HEK293T (cell line): ENCODE measurements around the gene COX7A2.
A peak's percentile ranks its signal among the peaks of the same experiment; 100 is the strongest.

ENCODE experiments used
- CTCF ChIA-PET: fragments of 350-600 bp; formaldehyde crosslinking; extraction: SDS; loops from one replicate; lab custom pipeline; 2021; ENCODE audit warnings: antibody characterized with exemption, inconsistent platforms; lab: Yijun Ruan, JAX
- POLR2A ChIA-PET: fragments of 350-600 bp; formaldehyde crosslinking; extraction: SDS; loops from one replicate; lab custom pipeline; 2020; ENCODE audit warnings: antibody characterized with exemption, inconsistent platforms; lab: Yijun Ruan, JAX
- DNase-seq: peaks from one replicate; pipeline ENCODE4 v3.0.0; 2012; ENCODE audit warnings: mixed read lengths; ENCODE audit errors: extremely low spot score
- ARNT ChIP-seq: fragments of 450-650 bp; IDR thresholded peaks from 2 replicates; pipeline ENCODE4 v1.6.1; 2017; ENCODE audit warnings: mild to moderate bottlenecking
- BHLHE40 ChIP-seq: fragments of 450-650 bp; IDR thresholded peaks from 2 replicates; pipeline ENCODE4 v1.6.1; 2016; ENCODE audit warnings: mild to moderate bottlenecking, moderate library complexity, borderline replicate concordance
- CTBP1 ChIP-seq: fragments of 450-650 bp; IDR thresholded peaks from 2 replicates; pipeline ENCODE4 v1.6.1; 2016; ENCODE audit warnings: borderline replicate concordance
- ELF4 ChIP-seq: fragments of 450-650 bp; IDR thresholded peaks from 2 replicates; pipeline ENCODE4 v1.6.1; 2017; ENCODE audit warnings: antibody characterized with exemption
- FOXA1 ChIP-seq: fragments of 450-650 bp; IDR thresholded peaks from 2 replicates; pipeline ENCODE4 v1.6.1; 2016; ENCODE audit warnings: mild to moderate bottlenecking
- FOXK2 ChIP-seq: fragments of 450-650 bp; IDR thresholded peaks from 2 replicates; pipeline ENCODE4 v1.6.1; 2016; ENCODE audit warnings: mild to moderate bottlenecking
- FOXM1 ChIP-seq: fragments of 450-650 bp; IDR thresholded peaks from 2 replicates; pipeline ENCODE4 v1.6.1; 2017; ENCODE audit warnings: mild to moderate bottlenecking, borderline replicate concordance
- HDGF ChIP-seq: fragments of 450-650 bp; IDR thresholded peaks from 2 replicates; pipeline ENCODE4 v1.6.1; 2017; ENCODE audit warnings: antibody characterized with exemption, borderline replicate concordance
- L3MBTL2 ChIP-seq: fragments of 450-650 bp; conservative IDR thresholded peaks from 2 replicates; pipeline ENCODE4 v1.6.1; 2016; ENCODE audit warnings: mild to moderate bottlenecking
- LEF1 ChIP-seq: fragments of 450-650 bp; IDR thresholded peaks from 2 replicates; pipeline ENCODE4 v1.6.1; 2017; ENCODE audit warnings: mild to moderate bottlenecking, borderline replicate concordance
- NFRKB ChIP-seq: fragments of 450-650 bp; IDR thresholded peaks from 2 replicates; pipeline ENCODE4 v1.6.1; 2016; ENCODE audit warnings: mild to moderate bottlenecking, moderate library complexity
- PKNOX1 ChIP-seq: fragments of 450-650 bp; IDR thresholded peaks from 2 replicates; pipeline ENCODE4 v1.6.1; 2016
- SP1 ChIP-seq: fragments of 450-650 bp; IDR thresholded peaks from 2 replicates; pipeline ENCODE4 v1.6.1; 2017
- SUZ12 ChIP-seq: fragments of 450-650 bp; IDR thresholded peaks from 2 replicates; pipeline ENCODE4 v1.6.1; 2016; ENCODE audit warnings: mild to moderate bottlenecking
- TARDBP ChIP-seq: fragments of 450-650 bp; IDR thresholded peaks from 2 replicates; pipeline ENCODE4 v1.6.1; 2016
- ZNF384 ChIP-seq: fragments of 450-650 bp; IDR thresholded peaks from 2 replicates; pipeline ENCODE4 v1.6.1; 2016

COX7A2 gene

GRCh38 chr6:75287424-75287823 lies 43.8 kb upstream of the COX7A2 start:
- no peak for DNase-seq
- TF ChIP-seq SP1: no peak
- no peak for TF ChIP-seq PKNOX1
- no peak for TF ChIP-seq LEF1
- no peak for TF ChIP-seq FOXK2
- no peak for TF ChIP-seq FOXM1
- no peak for TF ChIP-seq TARDBP
- TF ChIP-seq ZNF384: no peak
- no peak for TF ChIP-seq ELF4
- TF ChIP-seq HDGF: no peak
- no peak for TF ChIP-seq L3MBTL2
- no peak for TF ChIP-seq NFRKB
- no peak for TF ChIP-seq SUZ12
- TF ChIP-seq FOXA1: no peak
- TF ChIP-seq CTBP1: no peak
- no peak for TF ChIP-seq BHLHE40
- no peak for TF ChIP-seq ARNT
- ChIA-PET CTCF (no interaction called here), POLR2A (no interaction called here)

GRCh38 chr6:75286955-75287354 lies 43.4 kb upstream of the COX7A2 start:
- ChIA-PET POLR2A (no interaction called here), CTCF (no interaction called here)
- no peak for TF ChIP-seq BHLHE40
- no peak for TF ChIP-seq CTBP1
- no peak for TF ChIP-seq FOXK2
- no peak for TF ChIP-seq ELF4
- no peak for TF ChIP-seq ZNF384
- no peak for TF ChIP-seq LEF1
- no peak for DNase-seq

GRCh38 chr6:75285283-75285639 lies 41.7 kb upstream of the COX7A2 start:
- CTCF ChIA-PET: interaction anchor here (0.6 kb wide), 1 partner anchor 76 kb away, joined by 3 read pairs; no protein-coding TSS in a partner anchor
- POLR2A ChIA-PET: interaction anchor here (0.6 to 2.1 kb wide), 10 partner anchors 13 to 317 kb away, joined by 3 to 10 read pairs (median 4); partner anchors contain the start of genes COX7A2 and SENP6
- TF ChIP-seq L3MBTL2 (peak; percentile 15), ARNT (no peak), BHLHE40 (no peak)
- no peak for DNase-seq

GRCh38 chr6:75284632-75285282 lies 41.2 kb upstream of the COX7A2 start, which contains the start of gene TMEM30A:
TSS of gene TMEM30A (minus strand) at chr6:75284792. CDS start at chr6:75284638, 154 bp downstream.
- POLR2A ChIA-PET: interaction anchor here (0.6 to 2.1 kb wide), 14 partner anchors 9 to 317 kb away, joined by 3 to 10 read pairs (median 4); partner anchors contain the start of genes COX7A2 and SENP6
- TF ChIP-seq FOXA1: no peak
- no peak for TF ChIP-seq FOXK2
- TF ChIP-seq CTBP1: peak; percentile 31; the same call in 1 of the 2 replicates
- peak; percentile 81 for TF ChIP-seq PKNOX1
- TF ChIP-seq ARNT: peak; percentile 74
- TF ChIP-seq L3MBTL2: peak; percentile 91

GRCh38 chr6:75283907-75284631 lies 40.5 kb upstream of the COX7A2 start:
- ChIA-PET POLR2A (interaction anchor here (0.8 to 2.1 kb wide), 13 partner anchors 8 to 318 kb away, joined by 3 to 10 read pairs (median 4); partner anchors contain the start of genes COX7A2 and SENP6), CTCF (no interaction called here)
- DNase-seq: peak; percentile 29

More at GRCh38 chr6:75284632-75285282, 41.2 kb upstream of the COX7A2 start, which contains the start of gene TMEM30A:
- peak; percentile 92 for DNase-seq
- CTCF ChIA-PET: no interaction called here

GRCh38 chr6:75282706-75283105 lies 39.1 kb upstream of the COX7A2 start:
- POLR2A ChIA-PET: interaction anchor here (0.8 to 1.4 kb wide), 3 partner anchors 39 to 319 kb away, joined by 4 to 5 read pairs (median 4); partner anchors contain the start of genes COX7A2 and SENP6
- CTCF ChIA-PET: interaction anchor here (1.2 kb wide), 1 partner anchor 14 kb away, joined by 4 read pairs; no protein-coding TSS in a partner anchor
- no peak for DNase-seq
- TF ChIP-seq SP1: no peak
- TF ChIP-seq PKNOX1: no peak
- TF ChIP-seq FOXA1: no peak
- TF ChIP-seq NFRKB: no peak
- no peak for TF ChIP-seq FOXK2
- TF ChIP-seq ELF4: no peak
- TF ChIP-seq SUZ12: no peak
- no peak for TF ChIP-seq HDGF
- TF ChIP-seq LEF1: no peak
- TF ChIP-seq BHLHE40: no peak
- no peak for TF ChIP-seq TARDBP
- TF ChIP-seq ZNF384: no peak
- no peak for TF ChIP-seq ARNT
- no peak for TF ChIP-seq CTBP1
- no peak for TF ChIP-seq FOXM1
- no peak for TF ChIP-seq L3MBTL2

More at GRCh38 chr6:75283907-75284631, 40.5 kb upstream of the COX7A2 start:
- TF ChIP-seq ARNT (no peak), SUZ12 (no peak), L3MBTL2 (no peak), HDGF (no peak), BHLHE40 (no peak), ZNF384 (no peak), NFRKB (no peak), SP1 (no peak), LEF1 (no peak), ELF4 (no peak), FOXM1 (no peak), CTBP1 (no peak), FOXA1 (no peak), FOXK2 (no peak)
